NT2/D1 (cell line): ENCODE results near the gene SLC25A14.

Experiments
- YY1 ChIP-seq: IDR thresholded peaks from 2 replicates; pipeline ENCODE4 v1.6.1; 2011; ENCODE audit not compliant: insufficient read length, insufficient read depth
- ZNF274 ChIP-seq: IDR thresholded peaks from 2 replicates; pipeline ENCODE4 v1.6.1; 2011; ENCODE audit warnings: mild to moderate bottlenecking, low read depth, low read length

GRCh38 chrX:130419263-130419662 is 79.5 kb downstream of the SLC25A14 start:
- TF ChIP-seq ZNF274 (no peak), YY1 (no peak)
